IPS-NIHi7 (cell line): ENCODE data around the gene DNAH17.

ENCODE experiments used
- DNase-seq: peaks from one replicate; pipeline ENCODE4 v3.0.0; 2012; ENCODE audit warnings: mixed read lengths; ENCODE audit errors: extremely low spot score

DNAH17 gene, protein sequence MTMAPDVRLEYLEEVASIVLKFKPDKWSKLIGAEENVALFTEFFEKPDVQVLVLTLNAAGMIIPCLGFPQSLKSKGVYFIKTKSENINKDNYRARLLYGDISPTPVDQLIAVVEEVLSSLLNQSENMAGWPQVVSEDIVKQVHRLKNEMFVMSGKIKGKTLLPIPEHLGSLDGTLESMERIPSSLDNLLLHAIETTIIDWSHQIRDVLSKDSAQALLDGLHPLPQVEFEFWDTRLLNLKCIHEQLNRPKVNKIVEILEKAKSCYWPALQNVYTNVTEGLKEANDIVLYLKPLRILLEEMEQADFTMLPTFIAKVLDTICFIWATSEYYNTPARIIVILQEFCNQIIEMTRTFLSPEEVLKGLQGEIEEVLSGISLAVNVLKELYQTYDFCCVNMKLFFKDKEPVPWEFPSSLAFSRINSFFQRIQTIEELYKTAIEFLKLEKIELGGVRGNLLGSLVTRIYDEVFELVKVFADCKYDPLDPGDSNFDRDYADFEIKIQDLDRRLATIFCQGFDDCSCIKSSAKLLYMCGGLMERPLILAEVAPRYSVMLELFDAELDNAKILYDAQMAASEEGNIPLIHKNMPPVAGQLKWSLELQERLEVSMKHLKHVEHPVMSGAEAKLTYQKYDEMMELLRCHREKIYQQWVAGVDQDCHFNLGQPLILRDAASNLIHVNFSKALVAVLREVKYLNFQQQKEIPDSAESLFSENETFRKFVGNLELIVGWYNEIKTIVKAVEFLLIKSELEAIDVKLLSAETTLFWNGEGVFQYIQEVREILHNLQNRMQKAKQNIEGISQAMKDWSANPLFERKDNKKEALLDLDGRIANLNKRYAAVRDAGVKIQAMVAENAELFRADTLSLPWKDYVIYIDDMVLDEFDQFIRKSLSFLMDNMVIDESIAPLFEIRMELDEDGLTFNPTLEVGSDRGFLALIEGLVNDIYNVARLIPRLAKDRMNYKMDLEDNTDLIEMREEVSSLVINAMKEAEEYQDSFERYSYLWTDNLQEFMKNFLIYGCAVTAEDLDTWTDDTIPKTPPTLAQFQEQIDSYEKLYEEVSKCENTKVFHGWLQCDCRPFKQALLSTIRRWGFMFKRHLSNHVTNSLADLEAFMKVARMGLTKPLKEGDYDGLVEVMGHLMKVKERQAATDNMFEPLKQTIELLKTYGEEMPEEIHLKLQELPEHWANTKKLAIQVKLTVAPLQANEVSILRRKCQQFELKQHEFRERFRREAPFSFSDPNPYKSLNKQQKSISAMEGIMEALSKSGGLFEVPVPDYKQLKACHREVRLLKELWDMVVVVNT (N-terminal part only)

DNA sequence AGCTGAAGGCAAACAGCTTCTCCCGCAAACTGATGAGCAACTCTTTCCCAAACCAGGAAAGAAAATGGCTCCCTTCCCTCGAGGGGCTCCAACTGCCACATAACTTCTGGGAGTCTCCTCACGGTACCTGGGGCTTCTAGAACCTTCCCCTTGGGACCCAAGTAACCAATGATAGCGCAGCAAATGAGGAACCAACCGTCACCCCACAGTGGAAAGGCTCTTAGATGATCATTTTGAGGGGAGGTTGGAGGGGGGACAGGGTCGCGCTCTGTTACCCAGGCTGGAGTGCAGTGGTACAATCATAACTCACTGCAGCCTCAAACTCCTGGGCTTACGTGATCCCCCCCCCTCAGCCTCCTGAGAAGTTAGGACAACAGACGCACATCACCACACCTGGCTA lies at the start of gene DNAH17:
Gene DNAH17 (minus strand): TSS at position 101 of the 400 bp plus-strand sequence. CDS start 2,339 bp downstream, outside the sequence.
- no peak for DNase-seq

GRCh38 chr17:78624324-78625151 lies 47.3 kb upstream of the DNAH17 start:
- no peak for DNase-seq

DNA sequence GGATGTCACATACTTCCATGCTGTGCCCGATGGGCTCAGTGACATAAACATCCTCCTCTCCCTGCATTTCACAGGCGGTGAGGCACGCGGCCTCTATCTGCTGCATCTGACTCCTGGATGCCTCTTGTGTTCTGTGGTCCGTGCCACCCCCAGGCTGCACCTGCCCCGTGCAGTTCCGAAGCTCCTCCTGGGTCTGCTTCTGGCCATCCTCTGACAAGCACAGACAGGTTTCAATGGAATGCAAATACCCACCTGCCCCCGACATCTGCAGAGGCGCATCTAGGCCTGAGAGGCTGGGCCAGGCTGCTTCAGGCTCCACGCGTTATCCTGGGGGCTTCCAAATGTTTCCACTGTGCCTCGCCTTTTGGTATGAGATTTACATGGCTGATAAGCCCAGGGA lies 46.3 kb upstream of the DNAH17 start:
- no peak for DNase-seq

GRCh38 chr17:78622491-78623265 lies 45.5 kb upstream of the DNAH17 start:
- DNase-seq, result no peak

- DNase-seq, result no peak
Observed at GRCh38 chr17:78621720-78622490, 44.7 kb upstream of the DNAH17 start.

DNA sequence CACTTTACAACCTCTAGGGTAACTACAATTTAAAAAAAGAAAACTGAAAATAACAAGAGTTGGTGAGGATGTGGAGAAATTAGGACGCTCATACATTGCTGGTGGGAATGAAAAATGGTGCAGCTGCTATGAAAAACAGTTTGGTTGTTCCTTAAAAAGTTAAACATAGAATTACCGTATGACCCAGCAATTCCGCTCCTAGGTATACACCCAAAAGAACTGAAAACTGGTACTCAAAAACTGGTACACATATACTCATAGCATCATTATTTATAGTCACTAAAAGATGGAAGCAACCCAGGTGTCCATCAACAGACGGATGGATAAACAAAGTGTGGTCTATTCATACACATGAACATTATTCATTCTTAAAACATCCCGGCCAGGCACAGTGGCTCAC lies 42.9 kb upstream of the DNAH17 start:
- no peak for DNase-seq

DNA sequence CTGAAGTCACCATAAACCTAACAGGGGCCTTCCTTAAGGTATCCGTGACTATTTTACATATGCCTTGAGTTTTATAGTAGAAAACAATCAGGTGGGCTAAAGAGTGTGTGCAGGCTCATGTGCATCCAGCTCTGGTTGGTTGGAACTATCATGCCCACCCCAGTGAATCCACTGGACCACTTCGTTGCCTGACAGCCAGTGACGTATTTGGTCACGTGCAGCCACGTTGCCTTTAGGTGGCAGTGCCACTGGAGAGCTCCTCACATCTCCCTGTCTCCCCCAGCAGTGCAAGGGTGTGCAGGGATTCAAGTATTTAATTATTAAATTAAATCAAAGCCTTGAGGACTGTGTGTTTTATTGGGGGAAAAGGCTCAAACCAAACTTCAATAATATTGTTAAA lies 42.1 kb upstream of the DNAH17 start:
- DNase-seq, result no peak

GRCh38 chr17:78618264-78619066 lies 41.3 kb upstream of the DNAH17 start:
- DNase-seq, result no peak

DNA sequence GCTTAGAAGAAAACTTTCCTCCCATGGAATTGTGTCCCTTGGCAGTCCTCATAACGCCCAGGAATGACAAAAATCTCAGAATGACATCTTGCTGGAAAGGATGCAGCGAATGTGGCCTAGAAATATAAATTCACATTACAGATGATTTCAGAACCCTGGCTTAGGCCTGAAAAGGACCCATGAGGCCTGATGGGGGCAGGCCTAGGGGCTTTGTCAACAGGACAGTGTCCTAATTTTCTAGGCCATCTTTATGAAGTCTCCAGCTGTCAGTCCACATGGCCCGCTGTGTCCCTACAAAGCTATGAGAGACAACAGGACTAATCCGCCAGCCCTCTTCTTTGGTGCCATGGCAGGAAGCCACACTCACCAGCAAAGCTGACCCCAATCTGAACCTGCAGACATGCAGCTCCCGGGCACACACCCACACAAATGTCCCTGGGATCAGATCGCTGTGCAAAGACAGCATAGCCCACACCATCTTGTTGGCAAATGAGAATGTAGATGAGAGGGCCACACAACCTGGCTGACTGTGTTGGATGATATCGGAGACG lies 40.4 kb upstream of the DNAH17 start:
- DNase-seq, result no peak

GRCh38 chr17:78616946-78617345 lies 39.8 kb upstream of the DNAH17 start:
- DNase-seq, result no peak

GRCh38 chr17:78615631-78616030 lies 38.4 kb upstream of the DNAH17 start:
- no peak for DNase-seq

DNA sequence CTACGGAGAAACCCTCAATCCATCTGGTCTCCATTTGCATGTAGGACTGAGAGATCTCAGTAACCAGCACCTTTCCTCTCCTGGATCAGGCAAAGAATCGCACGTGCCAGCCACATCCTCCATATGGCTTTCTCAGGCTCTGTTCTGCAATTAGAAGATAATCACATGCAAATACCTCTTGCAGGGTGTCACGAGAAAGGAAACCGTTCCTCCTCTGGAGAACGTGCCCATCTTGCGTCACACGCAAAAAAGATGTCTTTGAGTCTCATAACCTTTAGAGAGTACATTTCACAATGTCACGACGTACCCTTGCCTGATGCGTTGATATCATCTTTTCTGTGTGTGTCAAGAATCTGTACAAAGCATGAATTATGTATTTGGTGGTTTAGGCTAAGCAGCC lies 36.2 kb upstream of the DNAH17 start:
- DNase-seq, result no peak

GRCh38 chr17:78611607-78612006 lies 34.4 kb upstream of the DNAH17 start:
- DNase-seq, result no peak

- DNase-seq, result no peak
Observed at GRCh38 chr17:78610951-78611511, 33.8 kb upstream of the DNAH17 start.

DNA sequence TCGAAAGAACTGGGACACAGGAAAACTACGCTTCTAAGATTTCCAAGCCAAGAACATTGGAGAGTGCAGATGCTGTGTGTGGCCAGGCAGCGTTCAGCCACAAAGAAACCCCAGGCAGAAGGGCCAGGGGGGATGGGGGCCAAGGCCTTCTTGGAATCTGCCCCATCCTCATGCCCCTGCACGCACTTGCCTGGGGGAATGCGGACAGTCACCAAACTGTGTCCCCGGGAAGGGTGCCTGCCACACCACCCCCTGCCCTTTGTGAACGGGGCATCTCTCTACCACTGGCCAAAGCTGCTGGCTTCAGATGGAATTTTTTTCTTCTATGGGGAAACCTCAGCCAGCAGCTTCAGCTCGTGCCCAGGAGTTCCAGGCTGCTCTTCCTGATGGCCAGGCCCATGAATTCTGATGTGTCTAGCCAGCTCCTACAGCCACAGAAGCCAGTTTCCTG lies 32.0 kb upstream of the DNAH17 start:
- no peak for DNase-seq

GRCh38 chr17:78608804-78609186 lies 31.6 kb upstream of the DNAH17 start:
- no peak for DNase-seq

DNA sequence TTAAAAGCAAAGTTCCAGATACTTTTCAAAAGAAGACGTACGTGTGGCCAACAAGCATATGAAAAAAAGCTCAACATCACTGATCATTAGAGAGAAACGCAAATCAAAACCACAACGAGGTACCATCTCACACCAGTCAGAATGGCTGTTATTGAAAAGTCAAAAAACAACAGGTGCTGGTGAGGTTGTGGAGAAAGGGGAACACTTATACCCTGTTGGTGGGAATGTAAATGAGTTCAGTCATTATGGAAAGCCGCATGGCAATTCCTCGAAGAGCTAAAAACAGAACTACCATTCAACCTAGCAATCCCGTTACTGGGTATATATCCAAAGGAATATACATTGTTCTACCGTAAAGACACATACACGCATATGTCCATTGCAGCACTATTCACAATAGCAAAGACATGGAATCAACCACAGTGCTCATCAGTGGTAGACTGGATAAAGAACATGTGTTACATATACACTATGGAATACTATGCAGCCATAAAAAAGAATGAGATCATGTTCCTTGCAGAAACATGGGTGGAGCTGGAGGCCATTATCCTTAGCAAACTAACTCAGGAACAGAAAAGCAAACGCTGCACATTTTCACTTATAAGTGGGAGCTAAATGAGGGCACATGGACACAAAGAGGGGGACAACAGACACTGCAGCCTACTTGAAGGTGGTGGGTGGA lies 31.1 kb upstream of the DNAH17 start:
- DNase-seq, result no peak
